ENCODE results near the gene DUT. TPM values are rescaled to one million over a fixed set of nuclear protein-coding genes. Genes with fewer than 3 reads are reported as not detected.
A peak's percentile ranks its signal among the peaks of the same experiment; 100 is the strongest.

The DUT gene
- total RNA-seq, 1 experiment from 2014 or later, result 148 TPM

GRCh38 chr15:48374472-48374871, 43.2 kb downstream of the DUT start:
- H3K4me2 ChIP-seq, result peak overlapping the region; percentile 42; the same call in 1 of the 2 replicates
- no peaks in the 10 kb centered on the region for H3K9me3 ChIP-seq (ENCODE audit: insufficient read depth, low read depth)
- CTCF ChIA-PET, result no interaction called here
- peaks cover 14% of the 10 kb centered on the region; the same call in 1 of the 2 replicates for H3K4me1 ChIP-seq (replicated peaks; ENCODE audit: insufficient read depth)
- BruUV-seq (replicated peaks), result no TSS peak
- no peaks in the 10 kb centered on the region for H4K20me1 ChIP-seq (ENCODE audit: insufficient read depth)
- no peak overlapping the region for H3K4me3 ChIP-seq
- intact Hi-C loops (cut with micrococcal nuclease; ENCODE audit: unreplicated experiment), result loop anchor here (5.0 kb wide), 1 partner anchor 43 kb away; no protein-coding TSS in a partner anchor
- no peaks in the 10 kb centered on the region for H3K36me3 ChIP-seq (ENCODE audit: low read depth)
- DNase-seq, result no peak
- POLR2A ChIA-PET (ENCODE audit: unreplicated experiment), result interaction anchor here (0.7 kb wide), 1 partner anchor 11 kb away, joined by 6 read pairs; no protein-coding TSS in a partner anchor
- no peaks in the 10 kb centered on the region for H3K27me3 ChIP-seq (ENCODE audit: insufficient read depth, low read depth)
- no peaks in the 10 kb centered on the region for H3K9me2 ChIP-seq (ENCODE audit: insufficient read depth)
- no peaks in the 10 kb centered on the region; the same call in 1 of the 2 replicates for H3F3A ChIP-seq (ENCODE audit: insufficient read depth, low read depth)
- TF ChIP-seq CTCF (conservative IDR thresholded peaks at IDR 0.05) (no peak), EZH2 (IDR thresholded peaks at IDR 0.05; ENCODE audit: low read depth) (no peak)
- no peaks in the 10 kb centered on the region for H3K79me2 ChIP-seq (ENCODE audit: low read depth)
- no peak overlapping the region for H2AFZ ChIP-seq
- H3K27ac ChIP-seq, result no peak overlapping the region

- TF ChIP-seq CTCF (conservative IDR thresholded peaks at IDR 0.05) (no peak), EZH2 (IDR thresholded peaks at IDR 0.05; ENCODE audit: low read depth) (no peak)
- no peaks in the 10 kb centered on the region for H3K27me3 ChIP-seq (ENCODE audit: insufficient read depth, low read depth)
- H3K4me2 ChIP-seq, result no peak overlapping the region
- no peak overlapping the region for H2AFZ ChIP-seq
- no TSS peak for BruUV-seq (replicated peaks)
- H4K20me1 ChIP-seq (ENCODE audit: insufficient read depth), result no peaks in the 10 kb centered on the region
- 0 out of 2 replicates have a peak, but pooled peaks cover 8% of the 10 kb centered on the region for H3K4me1 ChIP-seq (replicated peaks; ENCODE audit: insufficient read depth)
- no peaks in the 10 kb centered on the region for H3K79me2 ChIP-seq (ENCODE audit: low read depth)
- H3K9me2 ChIP-seq (ENCODE audit: insufficient read depth), result no peaks in the 10 kb centered on the region
- no peak overlapping the region for H3K27ac ChIP-seq
- H3F3A ChIP-seq (ENCODE audit: insufficient read depth, low read depth), result no peaks in the 10 kb centered on the region; the same call in 1 of the 2 replicates
- POLR2A ChIA-PET (ENCODE audit: unreplicated experiment), result no interaction called here
- intact Hi-C loops (cut with micrococcal nuclease; ENCODE audit: unreplicated experiment), result no loop called here
- no peaks in the 10 kb centered on the region for H3K36me3 ChIP-seq (ENCODE audit: low read depth)
- no peaks in the 10 kb centered on the region for H3K9me3 ChIP-seq (ENCODE audit: insufficient read depth, low read depth)
- CTCF ChIA-PET, result no interaction called here
- no peak for DNase-seq
- H3K4me3 ChIP-seq, result no peak overlapping the region
These were observed 44.5 kb downstream of the DUT start for GRCh38 chr15:48375767-48376166.

GRCh38 chr15:48380198-48380597, 49.0 kb downstream of the DUT start:
- H2AFZ ChIP-seq, result no peak overlapping the region
- H3K4me1 ChIP-seq (replicated peaks; ENCODE audit: insufficient read depth), result 0 out of 2 replicates have a peak, but pooled peaks cover 6% of the 10 kb centered on the region
- H3K9me3 ChIP-seq (ENCODE audit: insufficient read depth, low read depth), result no peaks in the 10 kb centered on the region
- no peaks in the 10 kb centered on the region for H4K20me1 ChIP-seq (ENCODE audit: insufficient read depth)
- no peak overlapping the region for H3K4me2 ChIP-seq
- H3K27ac ChIP-seq, result no peak overlapping the region
- H3K79me2 ChIP-seq (ENCODE audit: low read depth), result no peaks in the 10 kb centered on the region
- no peak for TF ChIP-seq CTCF (conservative IDR thresholded peaks at IDR 0.05)
- TF ChIP-seq EZH2 (IDR thresholded peaks at IDR 0.05; ENCODE audit: low read depth), result no peak
- no peak for DNase-seq
- intact Hi-C loops (cut with micrococcal nuclease; ENCODE audit: unreplicated experiment), result no loop called here
- H3K27me3 ChIP-seq (ENCODE audit: insufficient read depth, low read depth), result no peaks in the 10 kb centered on the region
- ChIA-PET POLR2A (ENCODE audit: unreplicated experiment) (no interaction called here), CTCF (no interaction called here)
- H3K4me3 ChIP-seq, result no peak overlapping the region
- no peaks in the 10 kb centered on the region for H3K36me3 ChIP-seq (ENCODE audit: low read depth)
- H3K9me2 ChIP-seq (ENCODE audit: insufficient read depth), result no peaks in the 10 kb centered on the region
- no TSS peak for BruUV-seq (replicated peaks)
- H3F3A ChIP-seq (ENCODE audit: insufficient read depth, low read depth), result no peaks in the 10 kb centered on the region
